Measurements from ENCODE around the gene NCAM2.

Gene NCAM2

GRCh38 chr21:21283810-21284209, 285.6 kb downstream of the NCAM2 start:
- Histone ChIP-seq H3K9me2 (replicated peaks; ENCODE audit: low read depth, low read length) (no peaks in the 10 kb centered on the region; the same call in 1 of the 2 replicates), H3K36me3 (ENCODE audit: insufficient read depth, low read length) (no peaks in the 10 kb centered on the region), H3K4me2 (ENCODE audit: low read depth, low read length, poor library complexity, severe bottlenecking) (no peak overlapping the region), H3K79me2 (ENCODE audit: insufficient read depth, low read length) (no peaks in the 10 kb centered on the region), H4K20me1 (ENCODE audit: insufficient read depth, low read length, poor library complexity, severe bottlenecking) (no peaks in the 10 kb centered on the region), H3K9ac (ENCODE audit: low read depth, low read length, poor library complexity, severe bottlenecking) (no peak overlapping the region), H3K4me3 (ENCODE audit: low read length, poor library complexity, severe bottlenecking) (no peak overlapping the region), H3K27me3 (ENCODE audit: insufficient read depth, low read length, poor library complexity, severe bottlenecking) (no peaks in the 10 kb centered on the region), H3K9me3 (ENCODE audit: insufficient read depth, low read depth, low read length) (no peaks in the 10 kb centered on the region), H2AFZ (ENCODE audit: low read length) (no peak overlapping the region), H3K4me1 (ENCODE audit: insufficient read depth, low read length, poor library complexity, severe bottlenecking) (no peaks in the 10 kb centered on the region), H3F3A (ENCODE audit: low read depth) (no peaks in the 10 kb centered on the region)
- no peak for TF ChIP-seq EZH2phosphoT487 (IDR thresholded peaks at IDR 0.05; ENCODE audit: borderline replicate concordance)
- TF ChIP-seq CTCF (conservative IDR thresholded peaks at IDR 0.05; ENCODE audit: low read length), result no peak

- Histone ChIP-seq H3K9me3 (ENCODE audit: insufficient read depth, low read depth, low read length) (no peaks in the 10 kb centered on the region), H3K4me2 (ENCODE audit: low read depth, low read length, poor library complexity, severe bottlenecking) (no peak overlapping the region), H3F3A (ENCODE audit: low read depth) (no peaks in the 10 kb centered on the region), H4K20me1 (ENCODE audit: insufficient read depth, low read length, poor library complexity, severe bottlenecking) (no peaks in the 10 kb centered on the region), H3K4me1 (ENCODE audit: insufficient read depth, low read length, poor library complexity, severe bottlenecking) (no peaks in the 10 kb centered on the region), H3K4me3 (ENCODE audit: low read length, poor library complexity, severe bottlenecking) (no peak overlapping the region), H3K36me3 (ENCODE audit: insufficient read depth, low read length) (no peaks in the 10 kb centered on the region), H3K9ac (ENCODE audit: low read depth, low read length, poor library complexity, severe bottlenecking) (no peak overlapping the region), H2AFZ (ENCODE audit: low read length) (no peak overlapping the region), H3K27me3 (ENCODE audit: insufficient read depth, low read length, poor library complexity, severe bottlenecking) (no peaks in the 10 kb centered on the region), H3K79me2 (ENCODE audit: insufficient read depth, low read length) (no peaks in the 10 kb centered on the region), H3K9me2 (replicated peaks; ENCODE audit: low read depth, low read length) (no peaks in the 10 kb centered on the region; the same call in 1 of the 2 replicates)
- TF ChIP-seq EZH2phosphoT487 (IDR thresholded peaks at IDR 0.05; ENCODE audit: borderline replicate concordance), result no peak
- no peak for TF ChIP-seq CTCF (conservative IDR thresholded peaks at IDR 0.05; ENCODE audit: low read length)
These were observed 288.1 kb downstream of the NCAM2 start for GRCh38 chr21:21286170-21286798.

GRCh38 chr21:21290751-21291150, 292.5 kb downstream of the NCAM2 start:
- Histone ChIP-seq H3F3A (ENCODE audit: low read depth) (no peaks in the 10 kb centered on the region), H3K4me1 (ENCODE audit: insufficient read depth, low read length, poor library complexity, severe bottlenecking) (no peaks in the 10 kb centered on the region), H3K9ac (ENCODE audit: low read depth, low read length, poor library complexity, severe bottlenecking) (no peak overlapping the region), H2AFZ (ENCODE audit: low read length) (no peak overlapping the region), H3K9me2 (replicated peaks; ENCODE audit: low read depth, low read length) (no peaks in the 10 kb centered on the region), H3K27me3 (ENCODE audit: insufficient read depth, low read length, poor library complexity, severe bottlenecking) (no peaks in the 10 kb centered on the region), H4K20me1 (ENCODE audit: insufficient read depth, low read length, poor library complexity, severe bottlenecking) (no peaks in the 10 kb centered on the region), H3K9me3 (ENCODE audit: insufficient read depth, low read depth, low read length) (no peaks in the 10 kb centered on the region), H3K36me3 (ENCODE audit: insufficient read depth, low read length) (no peaks in the 10 kb centered on the region), H3K4me3 (ENCODE audit: low read length, poor library complexity, severe bottlenecking) (no peak overlapping the region), H3K4me2 (ENCODE audit: low read depth, low read length, poor library complexity, severe bottlenecking) (no peak overlapping the region), H3K79me2 (ENCODE audit: insufficient read depth, low read length) (no peaks in the 10 kb centered on the region)
- TF ChIP-seq EZH2phosphoT487 (IDR thresholded peaks at IDR 0.05; ENCODE audit: borderline replicate concordance) (no peak), CTCF (conservative IDR thresholded peaks at IDR 0.05; ENCODE audit: low read length) (no peak)

Measured in Loucy (cell line).